Astrocyte of the spinal cord (primary cell): ENCODE data around the gene BTF3.
A peak's percentile ranks its signal among the peaks of the same experiment; 100 is the strongest.
"Not testable (repeated sequence)": the region's sequence is repeated elsewhere in the genome, so short reads cannot be mapped to it uniquely, and the experiment has no call there.

ENCODE experiments used
- DNase-seq: peaks from one replicate; pipeline ENCODE4 v3.0.0; 2011; ENCODE audit warnings: low read depth, low spot score
- H3K4me3 ChIP-seq: 2 replicates; pipeline ENCODE4 v1.5.1; 2011; ENCODE audit warnings: low read depth, mild to moderate bottlenecking, low read length, moderate library complexity
- CTCF ChIP-seq: IDR thresholded peaks from 2 replicates; pipeline ENCODE4 v1.5.1; 2012; ENCODE audit warnings: low read depth, mild to moderate bottlenecking, low read length, inconsistent platforms
- in situ Hi-C: cut with HindIII; loops from 2 replicates; pipeline ENCODE4 v1.10.0; 2017; ENCODE audit warnings: low sequenced_read_pairs

The BTF3 gene

GRCh38 chr5:73506459-73506955 is 8.3 kb downstream of the BTF3 start:
- no peak for TF ChIP-seq CTCF
- no peak for DNase-seq
- no peak overlapping the region for H3K4me3 ChIP-seq
- in situ Hi-C loops = no loop called here

DNA sequence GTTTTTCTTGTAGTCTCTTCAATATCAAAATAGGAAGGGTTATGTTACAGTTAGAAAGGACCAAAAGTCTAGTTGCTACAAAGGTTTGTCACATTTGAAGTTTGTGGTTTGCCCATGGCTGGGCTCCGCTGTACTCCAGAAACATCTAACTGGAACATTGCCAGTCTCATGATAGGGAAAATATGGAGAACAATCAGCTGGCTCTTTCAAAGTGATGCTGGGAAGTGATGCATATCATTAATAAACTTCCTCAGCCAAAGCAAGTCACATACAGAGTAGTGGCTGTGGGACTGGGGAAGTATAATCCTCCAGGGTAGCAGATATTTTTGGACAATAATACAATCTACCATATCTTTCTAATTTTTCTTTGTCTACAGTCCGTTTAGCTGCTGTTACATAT is 8.8 kb downstream of the BTF3 start:
- no peak for DNase-seq
- H3K4me3 ChIP-seq = no peak overlapping the region
- in situ Hi-C loops = no loop called here
- TF ChIP-seq CTCF = no peak

DNA sequence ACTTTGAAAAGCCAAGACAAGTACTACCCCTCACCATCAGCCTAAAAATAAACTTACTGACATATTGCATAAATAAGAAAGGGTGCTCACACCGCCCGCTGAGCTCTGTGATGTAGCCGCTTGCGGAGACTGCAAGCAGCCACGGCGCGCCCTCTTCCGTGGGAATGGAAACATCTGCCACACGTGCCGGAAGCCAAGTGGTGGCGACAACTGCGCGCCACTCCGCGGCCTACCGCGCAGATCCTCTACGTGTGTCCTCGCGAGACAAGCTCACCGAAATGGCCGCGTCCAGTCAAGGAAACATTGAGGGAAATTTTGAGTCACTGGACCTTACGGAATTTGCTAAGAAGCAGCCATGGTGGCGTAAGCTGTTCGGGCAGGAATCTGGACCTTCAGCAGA is 10.3 kb downstream of the BTF3 start:
- DNase-seq, in situ Hi-C loops, H3K4me3 ChIP-seq: not testable (repeated sequence)

DNA sequence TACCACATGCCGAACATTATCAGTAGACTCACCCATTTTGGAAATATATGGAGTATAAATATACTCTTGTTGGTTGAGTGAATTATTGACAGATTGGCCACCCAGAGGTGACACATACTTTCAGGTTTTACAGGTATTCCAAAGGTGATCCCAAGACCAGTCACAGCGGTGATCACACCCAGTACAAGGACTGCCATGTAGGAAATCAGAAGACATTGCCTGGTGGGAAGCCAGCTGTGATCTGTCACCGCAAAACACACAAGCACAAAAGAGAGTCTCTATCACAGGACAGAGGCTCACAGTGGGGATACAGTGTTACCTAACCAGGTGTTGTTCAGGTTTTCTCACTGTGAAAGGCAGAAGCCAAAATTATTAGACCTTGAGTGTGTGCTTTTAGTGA is 15.8 kb downstream of the BTF3 start:
- DNase-seq = no peak
- in situ Hi-C loops = no loop called here
- no peak overlapping the region for H3K4me3 ChIP-seq
- TF ChIP-seq CTCF = no peak

- no peak overlapping the region for H3K4me3 ChIP-seq
- in situ Hi-C loops = no loop called here
- DNase-seq = no peak
- TF ChIP-seq CTCF = no peak
These were observed 16.2 kb downstream of the BTF3 start for GRCh38 chr5:73514418-73514817.

DNA sequence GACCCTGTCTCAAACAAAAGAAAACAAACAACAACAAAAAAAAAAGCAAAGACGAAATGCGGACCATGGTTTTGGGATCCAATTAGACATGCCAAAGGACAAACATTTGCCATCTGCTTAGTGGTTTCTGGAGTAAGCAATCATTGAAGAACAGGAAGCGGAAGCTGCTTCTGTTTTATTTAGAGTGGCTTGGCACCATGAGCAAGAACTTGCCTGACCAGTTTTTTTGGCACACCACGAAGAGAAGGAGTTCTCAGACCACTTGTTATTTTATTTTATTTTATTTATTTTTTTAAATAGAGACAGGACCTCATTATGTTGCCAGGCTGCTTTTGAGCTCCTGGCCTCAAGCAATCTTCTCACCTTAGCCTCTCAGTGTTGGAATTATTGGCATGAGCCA is 17.0 kb downstream of the BTF3 start:
- no peak for TF ChIP-seq CTCF
- H3K4me3 ChIP-seq = no peak overlapping the region
- DNase-seq = no peak
- in situ Hi-C loops = no loop called here

- H3K4me3 ChIP-seq = no peak overlapping the region
- in situ Hi-C loops = no loop called here
These were observed 21.5 kb downstream of the BTF3 start for GRCh38 chr5:73519531-73520283.

More at GRCh38 chr5:73519531-73520283, 21.5 kb downstream of the BTF3 start:
- peak; percentile 83 for DNase-seq
- peak; percentile 85 for TF ChIP-seq CTCF
